ENCODE measurements around the gene PRR7. TPM values are rescaled to one million over a fixed set of nuclear protein-coding genes. Genes with fewer than 3 reads are reported as not detected.
A peak's percentile ranks its signal among the peaks of the same experiment; 100 is the strongest.
"Not testable (repeated sequence)": the region's sequence is repeated elsewhere in the genome, so short reads cannot be mapped to it uniquely, and the experiment has no call there.

The PRR7 gene
- total RNA-seq, 4 donors from 2014 or later: 5.0 to 7.7 (median 6.4) TPM

DNA sequence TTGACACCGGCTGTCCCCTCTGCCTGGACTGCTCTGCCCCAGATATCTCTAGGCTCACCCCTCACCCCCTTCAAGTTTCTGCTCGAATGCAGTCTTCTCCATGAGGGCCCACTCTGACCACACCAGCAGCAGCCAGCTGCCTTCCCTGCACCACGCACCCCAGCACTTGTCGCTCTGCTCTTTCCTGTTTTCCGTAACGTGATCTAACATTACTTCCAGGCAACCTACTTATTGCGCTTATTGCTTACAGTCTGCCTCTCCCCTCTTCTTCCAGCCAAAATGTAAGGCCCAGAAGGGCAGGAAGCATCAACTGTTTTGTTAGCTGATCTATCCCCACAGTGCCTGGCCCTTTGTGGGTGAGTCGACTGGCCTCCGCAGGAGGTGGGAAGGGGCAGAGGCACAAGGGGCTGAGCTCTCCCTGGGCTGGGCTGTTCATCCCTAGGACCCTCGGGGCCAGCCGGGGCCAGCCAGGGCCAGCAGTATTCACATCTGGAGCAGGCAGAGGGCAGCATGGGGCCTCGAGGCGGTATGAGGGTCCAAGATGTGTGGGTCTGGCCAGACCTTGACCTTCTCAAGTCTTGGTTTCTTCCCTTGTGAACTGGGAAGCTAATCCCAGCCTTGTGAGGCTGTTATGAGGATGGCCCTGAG is 38.4 kb downstream of the PRR7 start:
- H3K4me1 ChIP-seq: peaks cover 0 to 25% (median 2%) of the 10 kb centered on the region in 3 donors
- H3K9me3 ChIP-seq: no peaks in the 10 kb centered on the region
- peak overlapping the region in 1 of 4 donors; percentile 19 for H3K27ac ChIP-seq
- intact Hi-C loops (cut with DNase I): no loop called here
- 74 to 79% methylated on average over 7 to 12 of the region's 13 CpGs for WGBS, 2 donors
- H3K4me3 ChIP-seq: no peak overlapping the region
- no peaks in the 10 kb centered on the region for H3K27me3 ChIP-seq
- no peak for TF ChIP-seq POLR2A (IDR thresholded peaks at IDR 0.05)
- TF ChIP-seq, protein P1, sequence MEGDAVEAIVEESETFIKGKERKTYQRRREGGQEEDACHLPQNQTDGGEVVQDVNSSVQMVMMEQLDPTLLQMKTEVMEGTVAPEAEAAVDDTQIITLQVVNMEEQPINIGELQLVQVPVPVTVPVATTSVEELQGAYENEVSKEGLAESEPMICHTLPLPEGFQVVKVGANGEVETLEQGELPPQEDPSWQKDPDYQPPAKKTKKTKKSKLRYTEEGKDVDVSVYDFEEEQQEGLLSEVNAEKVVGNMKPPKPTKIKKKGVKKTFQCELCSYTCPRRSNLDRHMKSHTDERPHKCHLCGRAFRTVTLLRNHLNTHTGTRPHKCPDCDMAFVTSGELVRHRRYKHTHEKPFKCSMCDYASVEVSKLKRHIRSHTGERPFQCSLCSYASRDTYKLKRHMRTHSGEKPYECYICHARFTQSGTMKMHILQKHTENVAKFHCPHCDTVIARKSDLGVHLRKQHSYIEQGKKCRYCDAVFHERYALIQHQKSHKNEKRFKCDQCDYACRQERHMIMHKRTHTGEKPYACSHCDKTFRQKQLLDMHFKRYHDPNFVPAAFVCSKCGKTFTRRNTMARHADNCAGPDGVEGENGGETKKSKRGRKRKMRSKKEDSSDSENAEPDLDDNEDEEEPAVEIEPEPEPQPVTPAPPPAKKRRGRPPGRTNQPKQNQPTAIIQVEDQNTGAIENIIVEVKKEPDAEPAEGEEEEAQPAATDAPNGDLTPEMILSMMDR (IDR thresholded peaks at IDR 0.05): no peak
- H3K36me3 ChIP-seq: peaks cover 15 to 76% (median 24%) of the 10 kb centered on the region in 3 donors
- no peak for DNase-seq

DNA sequence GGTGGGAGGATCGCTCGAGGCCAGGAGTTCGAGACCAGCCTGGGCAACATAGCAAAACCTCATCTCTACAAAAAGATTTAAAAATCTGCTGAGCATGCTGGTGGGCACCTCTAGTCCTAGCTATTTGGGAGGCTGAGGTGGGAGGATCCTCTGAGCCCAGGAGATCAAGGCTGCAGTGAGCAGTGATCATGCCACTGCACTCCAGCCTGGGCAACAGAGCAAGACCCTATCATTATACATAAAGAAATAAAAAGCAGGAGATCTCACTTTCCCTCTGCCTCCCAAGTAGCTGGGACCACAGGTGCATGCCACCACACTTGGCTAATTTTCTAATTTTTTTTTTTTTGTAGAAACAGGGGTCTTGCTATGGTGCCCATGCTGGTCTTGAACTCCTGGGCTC is 39.1 kb downstream of the PRR7 start:
- H3K36me3 ChIP-seq: peaks cover 16 to 83% (median 24%) of the 10 kb centered on the region in 3 donors
- H3K9me3 ChIP-seq; intact Hi-C loops (cut with DNase I); H3K4me3 ChIP-seq; DNase-seq; H3K27me3 ChIP-seq: not testable (repeated sequence)
- no CpG with 5 or more reads among the region's 3 CpGs for WGBS, 2 donors
- peak overlapping the region in 1 of 4 donors; percentile 3 for H3K27ac ChIP-seq
- H3K4me1 ChIP-seq: peaks cover 0 to 23% (median 0%) of the 10 kb centered on the region in 3 donors

DNA sequence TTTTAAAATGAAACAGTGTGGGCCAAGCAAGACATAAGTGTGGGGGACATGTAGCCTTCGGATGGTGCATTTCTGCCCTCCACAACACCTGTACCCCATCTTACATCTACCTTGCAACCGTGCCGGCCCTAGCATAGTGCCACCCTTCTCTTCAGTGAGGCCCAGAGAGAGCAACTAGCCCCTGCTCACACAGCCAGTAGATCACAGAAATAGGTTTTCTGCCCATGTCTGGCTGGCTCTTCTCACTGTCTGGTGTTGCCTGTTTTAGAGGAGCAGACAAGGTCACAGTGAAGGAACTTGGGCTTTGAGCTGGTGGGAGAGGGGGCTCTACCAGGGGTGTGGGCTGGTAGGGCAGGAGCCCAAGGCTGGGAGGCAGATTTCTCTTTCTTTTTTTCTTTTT is 39.6 kb downstream of the PRR7 start:
- TF ChIP-seq, protein P1 (IDR thresholded peaks at IDR 0.05): no peak
- TF ChIP-seq POLR2A (IDR thresholded peaks at IDR 0.05): no peak
- Histone ChIP-seq H3K27me3 (no peaks in the 10 kb centered on the region), H3K27ac (no peak overlapping the region), H3K9me3 (no peaks in the 10 kb centered on the region), H3K36me3 (peaks cover 19 to 88% (median 24%) of the 10 kb centered on the region in 3 donors), H3K4me3 (no peak overlapping the region), H3K4me1 (peaks cover 0 to 23% (median 0%) of the 10 kb centered on the region in 3 donors)
- 88 to 92% methylated on average over 3 of the region's 3 CpGs for WGBS, 2 donors
- intact Hi-C loops (cut with DNase I): no loop called here
- DNase-seq: no peak

DNA sequence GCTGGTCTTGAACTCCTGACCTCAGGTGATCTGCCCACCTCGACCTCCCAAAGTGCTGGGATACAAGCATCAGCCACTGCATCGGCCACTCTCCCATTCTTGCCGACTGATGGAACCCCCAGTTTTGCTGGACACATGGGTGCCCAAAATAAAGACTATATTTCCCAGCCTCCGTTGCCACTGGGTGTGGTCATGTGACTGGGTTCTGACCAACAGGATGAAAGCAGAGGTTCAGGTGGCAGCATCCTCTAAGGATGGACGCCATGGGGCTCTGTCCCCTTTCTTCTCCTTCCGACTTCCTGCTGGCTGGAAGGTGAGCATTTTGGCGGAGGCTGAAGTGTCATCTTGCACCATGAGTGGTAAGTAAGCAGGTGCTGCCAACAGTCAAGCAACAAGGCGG is 40.5 kb downstream of the PRR7 start:
- Histone ChIP-seq H3K27me3 (no peaks in the 10 kb centered on the region), H3K4me3 (no peak overlapping the region), H3K36me3 (peaks cover 19 to 91% (median 24%) of the 10 kb centered on the region in 3 donors), H3K9me3 (no peaks in the 10 kb centered on the region), H3K27ac (no peak overlapping the region), H3K4me1 (peaks cover 0 to 27% (median 2%) of the 10 kb centered on the region in 3 donors)
- WGBS, 2 donors: 86 to 100% methylated on average over 1 to 7 of the region's 8 CpGs
- no peak for DNase-seq
- intact Hi-C loops (cut with DNase I): no loop called here
- TF ChIP-seq POLR2A (IDR thresholded peaks at IDR 0.05): no peak
- TF ChIP-seq, protein P1 (IDR thresholded peaks at IDR 0.05): no peak

DNA sequence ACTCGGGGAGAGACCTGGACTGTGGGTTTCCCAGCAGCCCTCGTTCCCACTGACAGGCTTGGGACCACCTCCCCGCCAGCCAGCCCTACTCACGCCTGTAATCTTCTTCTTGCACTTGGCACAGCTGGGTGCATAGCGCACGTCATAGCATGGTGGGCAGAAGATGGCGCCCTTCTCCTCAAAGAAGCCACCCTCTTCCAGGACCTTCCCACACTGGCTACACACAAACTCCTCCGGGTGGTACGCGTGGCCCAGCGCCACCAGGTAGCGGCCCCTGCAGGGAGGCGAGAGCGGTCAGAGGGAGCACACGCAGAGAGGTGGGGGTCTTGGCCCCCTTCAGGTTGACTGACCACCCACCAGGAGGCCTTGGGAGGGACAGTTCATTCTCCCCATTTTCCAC is 41.4 kb downstream of the PRR7 start:
- Histone ChIP-seq H3K9me3 (no peaks in the 10 kb centered on the region), H3K27me3 (no peaks in the 10 kb centered on the region), H3K36me3 (peaks cover 23 to 96% (median 24%) of the 10 kb centered on the region in 3 donors), H3K4me1 (peaks cover 0 to 36% (median 8%) of the 10 kb centered on the region in 3 donors), H3K4me3 (no peak overlapping the region), H3K27ac (peak overlapping the region in 1 of 4 donors; percentile 3)
- WGBS, 2 donors: 75 to 87% methylated on average over 4 to 10 of the region's 15 CpGs
- intact Hi-C loops (cut with DNase I): no loop called here
- no peak for DNase-seq
- TF ChIP-seq, protein P1 (IDR thresholded peaks at IDR 0.05): peak in 1 of 6 experiments; percentile 18
- no peak for TF ChIP-seq POLR2A (IDR thresholded peaks at IDR 0.05)

Measured in esophagus squamous epithelium (tissue), 5 donors.